ENCODE results near the gene VPS54.

GRCh38 chr2:64029116-64029665 is 10.0 kb upstream of the VPS54 start:
- TF ChIP-seq CTCF (IDR thresholded peaks at IDR 0.05; ENCODE audit: insufficient read depth, low read length) (no peak), GABPA (IDR thresholded peaks at IDR 0.05; ENCODE audit: low read depth) (no peak), POLR2AphosphoS5 (IDR thresholded peaks at IDR 0.05; ENCODE audit: low read depth) (no peak), REST (IDR thresholded peaks at IDR 0.05; ENCODE audit: insufficient replicate concordance, low read depth) (no peak)

Data from HL-60 (cell line).